CD1c-positive myeloid dendritic cell (primary cell): ENCODE data around the gene INHBA.

Experiments
- DNase-seq: peaks from one replicate; pipeline ENCODE4 v3.0.0-alpha.2; 2016; ENCODE audit errors: extremely low spot score

The INHBA gene

DNA sequence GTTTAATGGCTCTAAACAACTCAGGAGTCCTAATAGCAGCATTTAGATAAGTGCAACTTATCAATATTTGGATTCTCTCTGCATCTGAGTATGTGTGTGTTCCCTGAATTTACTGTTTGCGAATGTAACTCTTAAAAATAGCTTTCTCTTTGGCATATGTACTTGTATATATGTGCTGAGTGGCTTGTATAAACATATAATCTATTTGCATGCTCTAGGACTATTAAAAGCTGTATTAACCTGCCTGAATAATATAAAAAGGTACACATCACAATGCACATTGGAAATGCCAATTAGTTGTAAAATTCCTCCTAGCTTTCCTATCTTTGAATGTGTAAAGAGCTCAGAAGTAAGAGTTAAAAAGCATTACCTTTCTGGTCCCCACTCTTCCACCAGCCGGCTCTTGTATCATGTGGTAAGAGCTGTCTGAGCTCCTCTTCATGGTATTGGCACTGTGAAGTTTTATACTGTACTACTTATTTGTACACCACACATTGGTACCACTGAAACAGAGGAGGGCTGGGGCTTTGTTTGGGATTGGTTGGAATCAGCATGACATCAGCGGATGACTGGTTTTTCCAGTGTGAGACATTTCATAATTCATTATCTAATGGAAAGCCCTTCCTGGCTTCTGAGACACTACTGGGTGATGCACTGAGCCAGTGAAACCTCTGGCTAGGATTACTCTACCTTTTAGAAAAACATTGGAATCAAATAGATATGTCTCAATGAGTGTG is at the start of gene INHBA:
Gene INHBA, minus strand, starts transcription at position 456 of the 737 bp plus-strand sequence. CDS start 2,716 bp downstream, outside the sequence.
- DNase-seq: no peak

GRCh38 chr7:41752615-41753014 is 49.7 kb upstream of the INHBA start:
- DNase-seq: no peak

DNA sequence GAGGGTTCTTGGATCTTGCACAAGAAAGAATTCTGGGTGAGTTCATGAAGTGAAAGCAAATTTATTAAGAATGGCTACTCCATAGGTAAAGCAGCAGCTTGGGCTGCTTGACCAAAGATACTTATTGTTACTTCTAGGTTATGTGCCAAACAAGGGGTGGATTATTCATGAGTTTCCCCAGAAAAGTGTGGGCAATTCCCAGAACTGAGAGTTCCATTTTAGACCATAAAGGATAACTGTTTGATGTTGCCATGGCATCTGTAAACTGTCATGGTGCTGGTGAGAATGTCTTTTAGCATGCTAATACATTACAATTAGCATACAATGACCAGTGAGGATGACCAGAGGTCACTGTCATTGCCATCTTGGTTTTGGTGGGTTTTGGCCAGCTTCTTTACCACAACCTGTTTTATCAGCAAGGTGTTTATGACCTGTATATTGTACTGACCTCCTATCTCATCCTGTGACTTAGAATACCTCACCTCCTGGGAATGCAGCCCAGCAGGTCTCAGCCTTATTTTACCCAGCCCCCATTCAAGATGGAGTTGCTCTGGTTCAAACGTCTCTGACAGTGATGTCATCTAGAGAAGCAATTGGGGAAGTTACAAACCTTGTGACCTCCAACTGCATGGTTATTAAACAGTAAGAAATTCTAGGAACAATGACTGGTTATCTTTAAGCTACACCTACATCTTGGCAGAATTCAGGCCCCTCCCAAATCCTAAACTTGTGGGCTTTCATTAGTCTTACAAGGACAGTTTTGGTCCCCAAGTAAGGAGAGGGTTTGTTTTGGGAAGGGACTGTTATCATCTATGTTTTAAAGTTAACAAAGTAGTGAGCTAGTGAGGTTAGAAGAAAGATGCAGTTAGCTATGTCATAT is 48.0 kb upstream of the INHBA start:
- DNase-seq: peak; percentile 80

DNA sequence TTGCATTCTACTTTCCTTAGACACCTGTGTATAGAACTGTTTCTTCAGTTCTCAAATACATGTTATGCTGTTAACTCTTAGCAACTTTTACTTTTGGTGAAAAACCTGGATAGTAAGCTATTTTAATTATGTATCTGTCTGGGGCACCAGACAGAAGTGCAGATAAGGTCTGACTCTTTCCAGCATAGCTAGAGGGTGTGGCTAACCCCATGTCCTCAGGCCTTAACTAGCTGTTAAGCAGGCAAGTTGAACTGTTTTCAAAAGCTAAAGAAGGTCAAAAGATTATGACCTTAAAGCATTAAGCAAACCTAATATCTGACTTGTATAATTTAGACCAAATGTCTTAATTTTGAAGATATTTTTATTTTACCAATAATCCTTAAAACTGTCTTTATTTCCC is 45.1 kb upstream of the INHBA start:
- DNase-seq: no peak

DNA sequence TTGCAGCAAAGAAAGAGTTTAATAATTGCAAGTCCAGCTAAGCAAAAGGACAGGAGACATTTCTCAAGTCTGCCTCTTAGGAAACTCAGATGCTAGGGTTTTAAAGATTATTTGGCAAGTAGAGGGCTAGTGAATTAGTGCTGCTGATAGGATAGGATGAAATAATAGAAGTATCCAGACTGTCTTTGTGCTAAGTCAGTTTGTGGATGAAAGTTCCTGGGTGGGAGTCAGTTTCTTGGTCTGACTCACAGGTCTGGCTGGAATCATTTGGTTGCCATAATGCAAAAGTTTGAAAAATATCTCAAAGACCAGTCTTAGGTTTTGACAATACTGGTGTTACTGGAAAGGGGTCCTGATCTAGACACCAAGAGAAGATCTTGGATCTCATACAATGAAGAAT is 42.6 kb upstream of the INHBA start:
- DNase-seq: no peak

DNA sequence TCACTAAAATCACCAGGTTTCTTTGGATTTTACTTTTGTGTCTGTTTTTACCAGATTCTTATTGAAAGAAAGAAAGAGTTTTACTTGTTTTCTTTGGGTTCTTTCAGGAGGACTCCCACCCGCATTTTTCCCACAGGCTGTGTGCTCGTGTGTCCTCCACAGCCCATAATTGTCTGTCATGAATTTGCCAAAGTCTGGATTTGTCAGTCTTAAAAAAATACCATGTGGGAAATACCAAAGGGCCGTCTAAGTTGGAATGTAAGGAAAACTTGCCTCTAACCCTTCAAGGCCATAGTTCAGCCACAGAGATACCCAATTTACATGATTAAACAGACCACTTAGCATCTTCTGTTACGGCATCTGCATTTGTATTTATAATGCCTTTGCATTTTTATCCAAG is 41.3 kb upstream of the INHBA start:
- no peak for DNase-seq

GRCh38 chr7:41742401-41743020 is 39.6 kb upstream of the INHBA start:
- DNase-seq: peak; percentile 55

DNA sequence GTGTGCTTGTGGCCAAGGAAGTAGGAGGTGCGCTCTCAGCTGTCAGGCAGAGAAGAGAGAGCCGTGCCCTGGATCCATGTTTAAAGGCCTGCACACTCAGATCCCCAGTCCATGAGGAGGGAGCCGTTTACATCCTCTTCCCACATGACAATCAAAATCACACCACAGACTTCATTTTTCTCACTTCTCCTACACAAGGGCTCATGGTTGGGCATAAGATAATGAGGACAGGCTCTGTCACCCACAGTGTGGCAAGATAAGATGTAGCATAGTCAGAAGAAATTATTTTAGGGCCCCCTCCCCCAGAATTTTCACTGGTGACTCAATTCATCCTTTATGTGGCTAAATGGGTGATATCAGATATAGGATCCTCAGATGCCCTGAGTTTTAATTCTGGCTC is 35.9 kb upstream of the INHBA start:
- DNase-seq: peak; percentile 66

GRCh38 chr7:41738336-41738735 is 35.4 kb upstream of the INHBA start:
- no peak for DNase-seq

DNA sequence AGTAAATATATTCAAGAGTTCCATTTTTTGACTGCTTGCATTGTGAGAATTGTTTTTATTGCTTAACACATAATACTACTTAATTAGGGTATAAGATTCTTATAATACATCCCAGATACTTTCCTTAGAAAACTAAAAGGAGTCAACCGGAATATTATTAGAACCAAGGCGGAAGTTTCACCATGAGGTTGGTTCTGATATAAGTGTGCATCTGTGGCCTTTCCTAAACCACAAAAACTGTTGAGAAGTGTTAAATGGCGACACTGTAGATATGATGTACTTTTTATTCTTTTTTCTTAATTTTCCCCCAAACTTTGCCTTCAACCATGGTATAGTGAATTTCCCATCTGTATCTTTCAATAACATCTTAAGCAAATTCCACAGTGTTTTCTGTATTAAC is 32.3 kb upstream of the INHBA start:
- peak; percentile 53 for DNase-seq

DNA sequence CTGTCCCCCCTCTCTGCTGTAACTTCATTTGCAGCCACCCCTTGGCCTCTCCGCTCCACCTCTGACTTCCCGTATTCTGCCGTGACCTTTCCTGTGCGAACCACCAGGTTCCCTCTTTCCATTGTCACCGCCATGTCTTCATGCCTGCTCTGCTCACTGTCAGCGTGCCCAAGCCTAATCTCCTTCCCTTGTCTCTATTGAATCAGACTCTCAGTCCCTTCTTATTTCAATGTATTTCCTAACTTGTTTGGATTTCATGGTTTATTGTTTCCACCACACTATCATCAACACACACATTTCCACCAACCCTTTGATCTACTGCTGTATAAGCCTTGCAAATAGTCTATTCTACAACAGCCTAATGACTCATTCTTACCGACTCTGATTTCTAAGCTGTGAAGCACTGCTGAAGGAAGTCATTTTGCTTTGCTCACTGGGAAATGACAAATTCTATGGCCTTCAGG is 30.0 kb upstream of the INHBA start:
- DNase-seq: peak; percentile 67

GRCh38 chr7:41732436-41732785 is 29.5 kb upstream of the INHBA start:
- DNase-seq: no peak

- DNase-seq: peak; percentile 89
Measured at GRCh38 chr7:41731493-41732435, 28.9 kb upstream of the INHBA start.

DNA sequence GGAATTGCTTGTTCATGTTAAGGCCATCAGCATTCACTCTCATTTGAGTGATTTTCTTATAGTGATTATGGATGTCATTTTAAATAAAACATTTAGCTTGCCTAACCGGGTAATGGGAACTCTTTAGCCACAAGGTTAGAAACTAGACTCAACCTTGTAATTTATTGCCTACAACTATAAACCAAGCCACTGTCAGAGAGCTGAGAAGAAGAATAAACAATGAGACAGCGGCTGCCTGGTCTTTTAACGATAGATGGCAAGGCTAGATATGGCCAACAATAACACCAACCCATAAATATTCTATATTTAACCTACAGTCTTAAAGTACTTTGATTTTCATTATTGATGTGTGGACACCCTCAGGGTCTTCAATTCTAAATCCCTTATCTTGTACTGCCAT is 27.8 kb upstream of the INHBA start:
- DNase-seq: no peak

GRCh38 chr7:41730161-41730560 is 27.3 kb upstream of the INHBA start:
- peak; percentile 32 for DNase-seq

GRCh38 chr7:41729059-41729458 is 26.2 kb upstream of the INHBA start:
- DNase-seq: peak; percentile 55

DNA sequence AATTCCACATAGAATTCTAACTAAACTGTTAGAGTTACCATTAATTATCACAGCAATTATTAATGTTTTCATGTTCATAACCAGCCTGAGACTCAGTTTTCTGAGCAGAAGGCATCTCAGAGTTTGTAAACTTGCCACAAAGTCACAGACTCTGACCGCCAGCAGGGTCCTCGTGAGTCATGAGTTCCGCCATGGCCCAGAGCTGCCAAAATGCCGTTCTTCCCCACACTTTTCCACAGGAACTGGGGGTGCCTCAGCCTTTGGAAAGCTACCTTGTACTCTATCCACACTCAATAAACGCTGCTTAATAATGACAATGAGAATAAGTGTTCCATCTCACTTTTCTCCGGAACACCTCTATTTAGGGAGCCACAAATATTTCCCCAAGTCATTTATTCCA is 22.1 kb upstream of the INHBA start:
- DNase-seq: no peak

DNA sequence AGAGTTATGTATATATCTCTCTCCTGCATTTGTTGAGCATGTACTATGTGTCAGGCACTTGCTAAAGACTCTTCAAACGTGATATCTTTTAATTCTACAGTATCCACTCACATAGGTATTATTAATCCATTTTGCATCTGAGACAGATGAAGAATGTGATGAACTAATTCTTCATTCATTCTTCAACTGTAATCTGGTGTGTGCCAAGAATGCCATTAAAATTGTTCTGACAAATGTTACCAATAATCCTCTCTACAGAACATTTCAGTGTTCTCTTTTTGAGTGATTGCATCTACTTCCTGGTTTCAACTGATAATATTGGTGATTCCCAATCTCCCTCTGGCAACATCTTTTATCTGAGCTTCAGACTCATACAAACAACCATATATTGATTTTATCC is 18.0 kb upstream of the INHBA start:
- DNase-seq: no peak

DNA sequence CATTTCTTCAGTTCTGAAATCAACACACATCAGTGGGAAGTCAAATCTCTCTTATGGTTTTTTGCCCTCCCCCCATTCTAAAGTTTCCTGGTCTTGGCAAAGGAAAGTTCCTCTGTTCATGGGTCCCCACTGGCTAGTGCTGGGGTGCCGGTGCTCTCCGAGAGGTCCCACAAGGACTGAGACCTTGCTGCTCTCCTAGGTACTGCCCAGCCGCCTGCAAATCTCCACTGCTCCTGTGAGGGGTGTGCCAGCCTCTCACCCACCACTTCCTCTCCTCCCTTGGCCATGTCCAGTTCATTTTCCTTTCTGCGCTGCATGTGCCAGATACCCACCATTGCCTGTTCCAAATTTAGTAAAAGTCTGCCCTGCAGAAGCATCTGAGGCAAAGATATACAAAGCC is 17.2 kb upstream of the INHBA start:
- no peak for DNase-seq

- DNase-seq: no peak
Measured at GRCh38 chr7:41716691-41717090, 13.8 kb upstream of the INHBA start.

GRCh38 chr7:41715000-41715399 is 12.1 kb upstream of the INHBA start:
- DNase-seq: no peak
